Subcutaneous adipose tissue (tissue), 4 donors: Measurements from ENCODE around the gene VAV2. TPM values are rescaled to one million over a fixed set of nuclear protein-coding genes. Genes with fewer than 3 reads are reported as not detected.

ENCODE experiments used
- CTCF ChIP-seq: fragments of 450-650 bp; IDR thresholded peaks from one replicate; pipeline ENCODE4 v1.5.1; 2016; ENCODE audit warnings: low read depth, mild to moderate bottlenecking, control low read depth, antibody characterized with exemption, moderate library complexity
- total RNA-seq, 4 donors: library from RNA; depleted of rRNA; stranded (reverse); fragments of >200 nt; gene quantifications; one replicate each; pipeline ENCODE4 v1.1.0, GENCODE V29; 2016

The VAV2 gene
- total RNA-seq, 4 donors from 2014 or later = 3.6 to 6.8 (median 4.8) TPM

GRCh38 chr9:133823189-133824105 is 168.7 kb downstream of the VAV2 start:
- no peak for TF ChIP-seq CTCF

GRCh38 chr9:133822430-133823065 is 169.6 kb downstream of the VAV2 start:
- TF ChIP-seq CTCF = no peak

GRCh38 chr9:133821601-133822429 is 170.3 kb downstream of the VAV2 start:
- TF ChIP-seq CTCF = no peak

GRCh38 chr9:133819923-133820322 is 172.2 kb downstream of the VAV2 start:
- no peak for TF ChIP-seq CTCF

GRCh38 chr9:133818444-133818843 is 173.7 kb downstream of the VAV2 start:
- no peak for TF ChIP-seq CTCF

- TF ChIP-seq CTCF = no peak
These were observed 176.3 kb downstream of the VAV2 start for GRCh38 chr9:133815781-133816180.
